Measurements from ENCODE around the gene ZNF487.

Gene ZNF487

DNA sequence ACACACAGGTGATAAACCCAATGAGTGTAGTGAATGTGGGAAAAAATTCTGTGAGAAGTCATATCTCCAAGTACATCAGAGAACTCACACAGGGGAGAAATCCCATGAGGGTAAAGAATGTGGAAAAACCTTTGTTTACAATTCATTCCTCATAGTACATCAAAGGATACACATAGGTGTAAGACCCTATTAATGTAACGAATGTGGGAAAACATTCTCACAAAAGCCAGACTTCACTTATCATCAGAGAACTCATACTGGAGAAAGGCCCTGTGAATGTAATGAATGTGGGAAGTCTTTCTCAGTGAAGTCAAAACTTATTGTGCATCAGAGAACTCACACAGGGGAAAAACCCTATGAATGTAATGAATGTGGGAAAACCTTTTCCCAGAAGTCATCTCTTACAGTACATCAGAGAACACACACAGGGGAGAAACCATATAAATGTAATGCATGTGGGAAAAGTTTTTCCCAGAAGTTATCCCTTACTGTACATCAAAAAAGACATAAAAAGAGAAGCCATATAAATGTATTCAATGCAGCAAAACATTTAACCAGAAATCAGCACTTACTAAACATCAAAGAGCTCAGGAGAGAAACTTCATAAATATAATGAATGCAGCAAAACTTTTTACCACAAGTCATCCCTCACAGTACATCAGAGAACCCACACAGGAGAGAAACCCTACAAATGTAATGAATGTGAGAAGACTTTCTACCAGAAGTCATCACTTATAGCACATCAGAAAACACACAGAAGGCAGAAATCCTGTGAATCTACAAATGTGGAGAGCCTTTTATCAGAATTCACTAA lies 87.7 kb downstream of the ZNF487 start:
- DNase-seq (ENCODE audit: low read depth), result no peak

All from non-pigmented ciliary epithelial cell (primary cell).